ENCODE data around the gene IRF1. TPM values are rescaled to one million over a fixed set of nuclear protein-coding genes. Genes with fewer than 3 reads are reported as not detected.

The IRF1 gene
- total RNA-seq, 1 donor, result 24.6 TPM

DNA sequence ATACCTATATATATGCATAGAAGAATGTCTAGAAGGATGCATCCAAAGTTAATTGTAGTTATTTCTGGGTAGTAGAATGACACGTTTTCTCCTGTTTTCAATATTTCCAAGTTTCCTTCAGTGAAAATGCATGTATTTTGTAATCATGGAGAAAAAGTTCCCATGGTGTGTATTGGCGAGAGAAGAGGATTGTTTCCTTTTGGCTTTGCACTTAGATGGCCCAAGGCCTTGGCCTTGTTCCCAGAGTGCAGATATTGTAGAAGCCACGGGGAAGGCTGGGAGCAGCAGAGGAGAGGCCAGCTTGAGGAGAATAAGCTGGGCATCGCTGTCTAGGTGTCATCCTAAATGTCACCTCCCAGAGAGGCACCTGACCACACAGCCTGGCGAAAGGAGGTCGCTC, 44.0 kb downstream of the IRF1 start:
- TF ChIP-seq, protein P1, sequence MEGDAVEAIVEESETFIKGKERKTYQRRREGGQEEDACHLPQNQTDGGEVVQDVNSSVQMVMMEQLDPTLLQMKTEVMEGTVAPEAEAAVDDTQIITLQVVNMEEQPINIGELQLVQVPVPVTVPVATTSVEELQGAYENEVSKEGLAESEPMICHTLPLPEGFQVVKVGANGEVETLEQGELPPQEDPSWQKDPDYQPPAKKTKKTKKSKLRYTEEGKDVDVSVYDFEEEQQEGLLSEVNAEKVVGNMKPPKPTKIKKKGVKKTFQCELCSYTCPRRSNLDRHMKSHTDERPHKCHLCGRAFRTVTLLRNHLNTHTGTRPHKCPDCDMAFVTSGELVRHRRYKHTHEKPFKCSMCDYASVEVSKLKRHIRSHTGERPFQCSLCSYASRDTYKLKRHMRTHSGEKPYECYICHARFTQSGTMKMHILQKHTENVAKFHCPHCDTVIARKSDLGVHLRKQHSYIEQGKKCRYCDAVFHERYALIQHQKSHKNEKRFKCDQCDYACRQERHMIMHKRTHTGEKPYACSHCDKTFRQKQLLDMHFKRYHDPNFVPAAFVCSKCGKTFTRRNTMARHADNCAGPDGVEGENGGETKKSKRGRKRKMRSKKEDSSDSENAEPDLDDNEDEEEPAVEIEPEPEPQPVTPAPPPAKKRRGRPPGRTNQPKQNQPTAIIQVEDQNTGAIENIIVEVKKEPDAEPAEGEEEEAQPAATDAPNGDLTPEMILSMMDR (IDR thresholded peaks at IDR 0.05; ENCODE audit: insufficient read depth, low read length), result no peak
- H3K4me3 ChIP-seq (ENCODE audit: low read depth, low read length), result no peak overlapping the region
- peak; percentile 96 for DNase-seq (ENCODE audit: low read depth)

DNA sequence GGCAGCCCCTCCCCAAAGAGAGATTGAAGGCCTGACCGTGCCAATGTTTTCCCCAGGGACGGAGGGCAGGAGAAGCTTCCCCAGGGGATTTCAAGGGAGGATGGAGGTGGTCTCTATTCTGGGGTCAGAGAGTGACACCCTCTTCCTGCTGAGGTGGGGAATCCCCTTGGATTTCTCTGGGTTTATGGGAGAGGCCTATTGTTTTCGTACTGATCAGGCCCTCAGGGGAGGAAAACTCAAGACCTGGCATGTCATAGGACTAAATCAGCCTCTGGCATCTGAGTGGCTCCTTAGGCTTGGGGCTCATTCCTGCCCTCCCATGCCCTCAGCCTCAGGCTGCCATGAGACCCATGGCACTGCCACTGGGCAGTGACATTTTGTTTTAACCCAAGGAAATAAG, 44.6 kb downstream of the IRF1 start:
- peak; percentile 38 for DNase-seq (ENCODE audit: low read depth)
- no peak overlapping the region for H3K4me3 ChIP-seq (ENCODE audit: low read depth, low read length)
- TF ChIP-seq, protein P1 (IDR thresholded peaks at IDR 0.05; ENCODE audit: insufficient read depth, low read length), result no peak

DNA sequence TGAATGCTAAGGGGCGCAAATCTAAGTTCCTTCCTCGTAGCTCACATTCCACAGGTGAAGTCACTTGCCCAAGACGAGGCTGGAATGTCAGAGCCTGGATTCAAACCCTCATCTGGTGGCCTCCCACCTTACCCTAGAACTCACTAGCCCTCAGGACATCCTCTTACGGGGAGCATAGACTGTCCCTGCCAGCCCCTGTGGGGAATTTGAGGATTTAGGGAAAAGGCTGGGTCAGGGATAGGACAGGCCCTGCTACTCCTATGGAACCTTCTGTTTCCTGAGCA, 45.0 kb downstream of the IRF1 start:
- no peak overlapping the region for H3K4me3 ChIP-seq (ENCODE audit: low read depth, low read length)
- TF ChIP-seq, protein P1 (IDR thresholded peaks at IDR 0.05; ENCODE audit: insufficient read depth, low read length), result no peak
- DNase-seq (ENCODE audit: low read depth), result no peak

DNA sequence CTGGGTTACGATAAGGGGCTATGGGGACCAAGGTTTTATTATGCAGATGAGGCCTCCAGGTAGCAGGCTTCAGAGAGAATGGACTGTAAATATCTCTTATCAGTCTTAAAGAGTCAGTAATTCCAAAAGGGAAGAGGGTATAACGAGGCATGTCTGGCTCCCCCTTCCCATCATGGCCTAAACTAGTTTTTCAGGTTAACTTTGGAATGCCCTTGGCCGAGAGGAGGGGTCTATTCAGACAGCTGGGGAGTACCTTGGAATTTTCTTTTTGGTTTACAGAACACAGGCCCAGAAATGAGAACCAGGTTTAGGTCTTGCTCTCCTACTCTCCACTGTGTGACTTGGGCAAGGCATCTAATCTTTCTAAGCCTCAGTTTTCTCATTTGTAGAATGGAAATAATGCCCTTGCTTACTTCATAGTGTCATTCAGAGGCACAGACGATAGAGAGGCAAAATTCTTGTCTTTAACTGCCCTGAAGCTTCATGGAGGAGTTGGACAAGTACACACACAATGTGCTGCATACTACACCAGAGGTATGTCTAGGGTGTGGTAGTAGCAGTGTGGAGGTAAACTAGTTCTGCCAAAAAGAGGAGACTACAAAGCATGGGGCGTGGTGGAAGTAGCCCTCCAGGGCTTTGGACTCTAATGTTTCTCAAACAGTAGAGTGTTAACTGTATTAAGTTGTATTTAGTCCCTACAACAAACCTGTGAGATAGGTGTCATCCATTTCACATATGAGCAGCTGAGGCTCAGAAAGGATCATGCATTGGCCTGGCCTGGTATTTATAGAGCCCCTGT, 45.5 kb downstream of the IRF1 start:
- no peak for DNase-seq (ENCODE audit: low read depth)
- TF ChIP-seq, protein P1 (IDR thresholded peaks at IDR 0.05; ENCODE audit: insufficient read depth, low read length), result no peak
- H3K4me3 ChIP-seq (ENCODE audit: low read depth, low read length), result no peak overlapping the region

DNA sequence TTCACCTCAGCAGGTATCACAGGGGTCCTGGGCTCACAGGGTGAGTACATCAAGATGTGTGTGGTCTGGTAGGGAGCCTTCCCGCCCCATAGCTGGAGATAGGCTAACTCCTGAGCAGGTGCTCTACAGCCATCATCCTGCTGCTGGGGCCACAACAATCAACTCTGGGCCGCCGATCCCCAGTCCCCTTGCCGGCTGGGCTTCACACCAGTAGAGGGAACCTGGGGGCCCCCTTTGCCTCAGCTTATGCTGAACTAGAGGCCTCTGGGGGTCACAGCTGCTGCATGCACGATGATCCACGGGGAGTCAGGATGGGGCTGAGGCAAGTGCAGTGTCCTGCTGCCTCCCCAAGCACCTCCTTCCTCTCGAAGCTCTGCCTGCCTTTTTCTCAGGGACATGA, 46.5 kb downstream of the IRF1 start:
- TF ChIP-seq, protein P1 (IDR thresholded peaks at IDR 0.05; ENCODE audit: insufficient read depth, low read length), result no peak
- no peak overlapping the region for H3K4me3 ChIP-seq (ENCODE audit: low read depth, low read length)
- DNase-seq (ENCODE audit: low read depth), result no peak

DNA sequence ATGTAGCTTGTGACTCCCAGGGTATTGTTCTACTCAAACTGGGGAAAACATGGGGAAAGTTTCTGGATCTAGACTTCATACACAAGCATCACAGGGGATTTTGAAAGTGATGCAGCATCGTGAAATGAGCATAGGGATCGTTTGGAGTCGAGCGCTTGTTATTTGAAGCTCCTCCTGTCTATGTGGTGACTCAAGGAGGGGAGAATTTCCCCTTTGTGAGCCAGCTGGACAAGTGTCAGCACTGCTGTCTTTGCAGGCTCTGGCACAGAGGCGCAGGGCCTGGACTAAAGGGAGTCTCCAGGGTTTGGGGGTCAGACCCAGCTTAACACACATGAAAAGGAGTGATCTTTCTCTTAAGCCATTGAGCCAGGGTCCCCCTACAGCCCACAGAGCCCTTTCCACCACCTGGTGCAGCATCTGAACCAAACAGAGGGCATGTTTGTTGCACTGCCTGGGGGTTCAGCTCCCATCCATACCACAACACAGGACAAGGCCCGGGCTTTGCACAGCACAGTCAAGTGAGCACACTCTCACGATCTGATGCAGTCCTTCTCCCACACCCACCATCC, 51.0 kb downstream of the IRF1 start:
- TF ChIP-seq, protein P1 (IDR thresholded peaks at IDR 0.05; ENCODE audit: insufficient read depth, low read length), result no peak
- peak; percentile 99 for DNase-seq (ENCODE audit: low read depth)
- H3K4me3 ChIP-seq (ENCODE audit: low read depth, low read length), result no peak overlapping the region
